Measurements from ENCODE around the gene GNA12. TPM values are rescaled to one million over a fixed set of nuclear protein-coding genes. Genes with fewer than 3 reads are reported as not detected.
"Not testable (repeated sequence)": the region's sequence is repeated elsewhere in the genome, so short reads cannot be mapped to it uniquely, and the experiment has no call there.

The GNA12 gene
- total and polyA plus RNA-seq, 11 donors, result 10.7 to 56.5 (median 34.9) TPM

DNA sequence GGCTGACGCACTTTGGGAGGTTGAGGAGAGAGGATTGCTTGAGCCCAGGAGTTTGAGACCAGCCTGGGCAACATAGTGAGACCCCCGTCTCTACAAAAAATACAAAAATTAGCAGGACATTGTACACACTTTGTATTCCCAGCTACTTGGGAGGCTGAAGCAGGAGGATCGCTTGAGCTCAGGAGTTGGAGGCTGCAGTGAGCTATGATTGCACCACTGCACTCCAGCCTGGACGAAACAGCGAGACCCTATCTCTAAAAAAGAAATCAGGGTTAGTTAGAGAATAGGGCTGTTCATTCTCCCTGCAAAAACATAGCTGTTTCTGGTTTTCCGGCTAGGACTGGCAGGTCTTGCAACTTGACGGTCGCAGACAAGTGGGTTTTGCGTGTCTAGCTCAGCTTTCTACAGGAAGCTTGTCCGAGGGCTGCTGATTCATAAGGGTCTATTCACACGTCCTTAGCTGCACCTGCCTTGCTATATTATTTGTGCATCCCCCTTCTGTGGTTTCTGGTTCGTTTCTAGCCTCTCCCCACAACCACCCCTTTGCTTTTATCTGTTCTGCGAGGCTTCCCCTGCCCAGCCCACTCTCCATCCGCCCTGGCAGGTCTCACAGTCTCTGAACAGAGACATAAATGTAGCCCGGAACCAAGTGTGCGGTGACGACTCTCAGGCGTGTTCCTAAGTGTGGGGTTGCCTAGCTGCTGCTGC is 145.4 kb downstream of the GNA12 start:
- no peak for ATAC-seq
- TF ChIP-seq CTCF (IDR thresholded peaks at IDR 0.05), result no peak
- H3K4me3 ChIP-seq, result no peak overlapping the region
- DNase-seq, result no peak
- H3K4me1 ChIP-seq, result peaks cover 0 to 16% (median 0%) of the 10 kb centered on the region in 12 donors
- WGBS, 4 donors, result 66 to 70% (median 67%) methylated on average over 18 of the region's 18 CpGs
- no peak overlapping the region for H3K27ac ChIP-seq
- H3K27me3 ChIP-seq, result peaks cover 0 to 5% (median 0%) of the 10 kb centered on the region in 9 donors
- H3K36me3 ChIP-seq, result no peaks in the 10 kb centered on the region
- intact Hi-C loops (cut with DNase I), result no loop called here
- H3K9me3 ChIP-seq, result no peaks in the 10 kb centered on the region

DNA sequence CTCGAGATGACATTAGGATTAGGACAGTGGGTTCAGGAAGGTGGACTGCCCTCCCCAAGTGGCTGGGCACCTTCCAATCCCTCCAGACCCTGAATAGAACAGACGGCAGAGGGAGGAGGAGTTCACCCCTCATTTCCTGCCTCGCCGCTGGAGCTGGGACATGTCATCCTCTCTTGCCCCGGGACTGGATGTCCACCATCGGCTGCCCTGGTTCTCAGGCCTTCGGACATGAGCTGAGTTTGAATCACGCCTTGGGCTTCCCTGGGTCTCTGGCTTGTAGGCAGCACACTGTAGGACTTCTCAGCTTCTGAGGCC is 150.0 kb downstream of the GNA12 start:
- intact Hi-C loops (cut with DNase I); H3K36me3 ChIP-seq; H3K27ac ChIP-seq; DNase-seq; H3K9me3 ChIP-seq; ATAC-seq; H3K4me3 ChIP-seq: not testable (repeated sequence)
- WGBS, 4 donors, result 54 to 80% (median 71%) methylated on average over 8 of the region's 8 CpGs
- Histone ChIP-seq H3K4me1 (peaks cover 0 to 17% (median 0%) of the 10 kb centered on the region in 12 donors), H3K27me3 (peaks cover 0 to 12% (median 3%) of the 10 kb centered on the region in 9 donors)

DNA sequence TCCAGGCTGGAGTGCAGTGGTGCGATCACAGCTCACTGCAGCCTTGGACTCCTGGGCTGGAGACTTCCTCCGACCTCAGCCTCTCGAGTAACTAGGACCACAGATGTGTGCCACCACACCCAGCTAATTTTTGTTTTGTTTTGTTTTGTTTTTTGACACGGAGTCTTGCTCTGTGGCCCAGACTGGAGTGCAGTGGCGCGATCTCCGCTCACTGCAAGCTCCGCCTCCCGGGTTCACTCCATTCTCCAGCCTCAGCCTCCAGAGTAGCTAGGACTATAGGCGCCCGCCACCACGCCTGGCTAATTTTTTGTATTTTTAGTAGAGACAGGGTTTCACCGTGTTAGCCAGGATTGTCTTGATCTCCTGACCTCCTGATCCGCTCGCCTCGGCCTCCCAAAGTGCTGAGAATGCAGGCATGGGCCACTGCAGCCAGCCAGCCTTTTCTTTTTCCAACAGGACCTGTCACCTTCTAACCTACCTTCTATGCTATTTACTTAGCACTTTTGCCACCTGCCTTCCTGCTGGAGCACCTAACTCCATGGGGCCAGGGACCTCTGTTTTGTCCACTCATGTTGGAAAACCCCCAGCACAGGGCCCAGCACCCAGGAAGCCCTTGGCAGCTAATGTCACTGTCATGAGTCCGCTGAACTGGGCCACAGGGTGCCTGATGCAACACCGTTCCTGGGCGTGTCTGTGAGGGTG is 150.5 kb downstream of the GNA12 start:
- peaks cover 0 to 17% (median 4%) of the 10 kb centered on the region in 12 donors for H3K4me1 ChIP-seq
- peaks cover 0 to 17% (median 7%) of the 10 kb centered on the region in 9 donors for H3K27me3 ChIP-seq
- H3K9me3 ChIP-seq; H3K4me3 ChIP-seq; H3K36me3 ChIP-seq; intact Hi-C loops (cut with DNase I); DNase-seq; ATAC-seq; H3K27ac ChIP-seq: not testable (repeated sequence)
- WGBS, 4 donors, result 85 to 90% (median 87%) methylated on average over 19 of the region's 19 CpGs

GRCh38 chr7:2692543-2692942 is 151.6 kb downstream of the GNA12 start:
- H3K9me3 ChIP-seq, result no peaks in the 10 kb centered on the region
- peaks cover 7 to 27% (median 13%) of the 10 kb centered on the region in 9 donors for H3K27me3 ChIP-seq
- intact Hi-C loops (cut with DNase I), result no loop called here
- H3K36me3 ChIP-seq, result no peaks in the 10 kb centered on the region
- DNase-seq, result no peak
- 85 to 90% (median 88%) methylated on average over 14 of the region's 14 CpGs for WGBS, 4 donors
- no peak overlapping the region for H3K27ac ChIP-seq
- ATAC-seq, result no peak
- peaks cover 2 to 23% (median 9%) of the 10 kb centered on the region in 12 donors for H3K4me1 ChIP-seq
- H3K4me3 ChIP-seq, result no peak overlapping the region
- TF ChIP-seq POLR2A (IDR thresholded peaks at IDR 0.05) (no peak), CTCF (IDR thresholded peaks at IDR 0.05) (no peak)

- H3K27me3 ChIP-seq, result peaks cover 10 to 32% (median 17%) of the 10 kb centered on the region in 9 donors
- intact Hi-C loops (cut with DNase I); DNase-seq; H3K4me3 ChIP-seq; ATAC-seq; H3K27ac ChIP-seq; H3K36me3 ChIP-seq; H3K9me3 ChIP-seq: not testable (repeated sequence)
- H3K4me1 ChIP-seq, result peaks cover 2 to 27% (median 12%) of the 10 kb centered on the region in 12 donors
- WGBS, 4 donors, result 91 to 97% (median 93%) methylated on average over 22 to 23 of the region's 23 CpGs
Observed at GRCh38 chr7:2691932-2692439, 152.1 kb downstream of the GNA12 start.
